Muscle layer of colon (tissue), 2 donors: Measurements from ENCODE around the gene INSRR.
A peak's percentile ranks its signal among the peaks of the same experiment; 100 is the strongest.

ENCODE experiments used
- H3K27ac ChIP-seq: one replicate; pipeline ENCODE4 v1.7.0; 2013; ENCODE audit warnings: low read depth, mild to moderate bottlenecking, low read length, moderate library complexity
- H3K27me3 ChIP-seq, 2 donors: one replicate each; pipeline ENCODE4 v1.7.0; 2013; ENCODE audit warnings: low read length in 2 of 2, mild to moderate bottlenecking in 2 of 2; ENCODE audit not compliant: insufficient read depth in 2 of 2, control insufficient read depth in 1 of 2
- H3K36me3 ChIP-seq: one replicate; pipeline ENCODE4 v1.7.0; 2013; ENCODE audit warnings: mild to moderate bottlenecking, low read length; ENCODE audit not compliant: insufficient read depth
- H3K4me1 ChIP-seq: one replicate; pipeline ENCODE4 v1.7.0; 2013; ENCODE audit warnings: mild to moderate bottlenecking, low read length; ENCODE audit not compliant: insufficient read depth
- H3K4me3 ChIP-seq, 2 donors: one replicate each; pipeline ENCODE4 v1.7.0; 2013; ENCODE audit warnings: low read length in 2 of 2, low read depth in 1 of 2, mild to moderate bottlenecking in 1 of 2, moderate library complexity in 1 of 2
- H3K9ac ChIP-seq: one replicate; pipeline ENCODE4 v1.7.0; 2013; ENCODE audit warnings: low read length
- H3K9me3 ChIP-seq: one replicate; pipeline ENCODE4 v1.7.0; 2013; ENCODE audit warnings: mild to moderate bottlenecking, low read length
- donor health status: abdominal sarcoma.
- donor health status: Adenocarcinoma of cecum.

The INSRR gene

GRCh38 chr1:156806512-156807440 lies 52.1 kb downstream of the INSRR start:
- Histone ChIP-seq H3K27ac (peak overlapping the region; percentile 7), H3K9me3 (no peaks in the 10 kb centered on the region), H3K36me3 (peaks cover 2% of the 10 kb centered on the region), H3K4me1 (peaks cover 16% of the 10 kb centered on the region), H3K27me3 (peaks cover 0 to 2% of the 10 kb centered on the region in 2 donors), H3K9ac (no peak overlapping the region), H3K4me3 (no peak overlapping the region)

GRCh38 chr1:156805766-156806511 lies 53.0 kb downstream of the INSRR start:
- Histone ChIP-seq H3K9ac (no peak overlapping the region), H3K4me1 (peaks cover 16% of the 10 kb centered on the region), H3K4me3 (no peak overlapping the region), H3K36me3 (peaks cover 9% of the 10 kb centered on the region), H3K27me3 (no peaks in the 10 kb centered on the region), H3K9me3 (no peaks in the 10 kb centered on the region), H3K27ac (peak overlapping the region; percentile 7)

GRCh38 chr1:156804572-156805243 lies 54.2 kb downstream of the INSRR start:
- Histone ChIP-seq H3K36me3 (peaks cover 20% of the 10 kb centered on the region), H3K9ac (no peak overlapping the region), H3K27ac (no peak overlapping the region), H3K4me1 (peaks cover 16% of the 10 kb centered on the region), H3K4me3 (no peak overlapping the region), H3K27me3 (no peaks in the 10 kb centered on the region), H3K9me3 (no peaks in the 10 kb centered on the region)

DNA sequence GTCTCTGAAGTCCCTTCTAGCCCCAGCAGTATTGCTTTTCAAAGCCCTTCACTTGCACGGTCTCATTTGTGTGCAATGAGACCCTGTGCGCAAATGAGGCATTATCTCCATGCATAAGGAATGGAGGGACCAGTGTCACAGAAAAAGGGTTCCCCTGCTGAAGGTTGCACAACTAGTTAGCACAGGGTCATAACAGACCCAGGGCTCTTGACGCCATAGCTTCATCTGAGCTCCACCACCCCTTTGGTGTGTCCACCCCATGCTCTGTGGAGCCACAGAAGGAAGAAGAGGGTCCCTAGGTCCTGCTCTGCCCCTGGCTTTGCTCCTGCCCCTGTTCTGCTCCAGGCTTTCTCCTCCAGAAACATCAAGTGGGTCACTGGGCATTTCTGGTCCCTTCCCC lies 54.9 kb downstream of the INSRR start:
- Histone ChIP-seq H3K36me3 (peaks cover 23% of the 10 kb centered on the region), H3K27me3 (no peaks in the 10 kb centered on the region), H3K9me3 (no peaks in the 10 kb centered on the region), H3K4me1 (peaks cover 16% of the 10 kb centered on the region), H3K27ac (no peak overlapping the region), H3K9ac (no peak overlapping the region), H3K4me3 (no peak overlapping the region)

- Histone ChIP-seq H3K27ac (no peak overlapping the region), H3K9ac (no peak overlapping the region), H3K27me3 (no peaks in the 10 kb centered on the region), H3K9me3 (no peaks in the 10 kb centered on the region), H3K36me3 (peaks cover 23% of the 10 kb centered on the region), H3K4me1 (peaks cover 16% of the 10 kb centered on the region), H3K4me3 (no peak overlapping the region)
These were observed 55.6 kb downstream of the INSRR start for GRCh38 chr1:156803086-156803851.

DNA sequence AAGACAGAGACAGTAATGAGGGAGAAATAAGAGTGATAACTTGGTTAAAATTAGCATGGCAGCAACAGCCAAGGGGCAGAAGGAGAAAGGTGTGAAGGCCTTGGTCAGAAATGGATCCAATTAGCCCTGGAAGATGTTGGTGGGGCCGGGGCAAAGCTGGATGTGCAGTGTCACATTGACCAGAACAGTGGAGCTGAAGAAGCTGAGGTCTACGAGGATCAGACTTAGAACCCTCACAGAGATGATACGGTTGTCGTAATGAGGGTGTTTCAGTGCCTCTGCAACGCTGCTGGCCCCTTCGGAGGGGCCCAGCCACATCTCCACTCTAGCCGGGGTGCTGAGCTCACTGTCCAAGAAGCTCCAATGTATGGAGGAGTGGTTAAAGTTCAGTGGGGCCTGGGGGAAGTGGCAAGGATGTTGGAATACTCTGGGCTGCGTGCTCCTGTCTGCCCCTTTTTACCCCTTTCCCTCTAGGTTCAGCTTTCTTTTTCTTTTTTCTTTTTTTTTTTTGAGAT lies 56.4 kb downstream of the INSRR start:
- Histone ChIP-seq H3K9ac (no peak overlapping the region), H3K4me1 (peaks cover 16% of the 10 kb centered on the region), H3K9me3 (no peaks in the 10 kb centered on the region), H3K4me3 (no peak overlapping the region), H3K36me3 (peaks cover 28% of the 10 kb centered on the region), H3K27me3 (no peaks in the 10 kb centered on the region), H3K27ac (no peak overlapping the region)

- no peak overlapping the region for H3K9ac ChIP-seq
- H3K4me3 ChIP-seq = no peak overlapping the region
- H3K27ac ChIP-seq = no peak overlapping the region
- peaks cover 16% of the 10 kb centered on the region for H3K4me1 ChIP-seq
- H3K9me3 ChIP-seq = no peaks in the 10 kb centered on the region
- H3K27me3 ChIP-seq = no peaks in the 10 kb centered on the region
- peaks cover 35% of the 10 kb centered on the region for H3K36me3 ChIP-seq
These were observed 57.4 kb downstream of the INSRR start for GRCh38 chr1:156801409-156802121.

GRCh38 chr1:156797212-156797871 lies 61.6 kb downstream of the INSRR start:
- Histone ChIP-seq H3K4me3 (no peak overlapping the region), H3K27me3 (no peaks in the 10 kb centered on the region), H3K27ac (no peak overlapping the region), H3K9me3 (no peaks in the 10 kb centered on the region), H3K36me3 (peaks cover 77% of the 10 kb centered on the region), H3K4me1 (no peaks in the 10 kb centered on the region), H3K9ac (no peak overlapping the region)

DNA sequence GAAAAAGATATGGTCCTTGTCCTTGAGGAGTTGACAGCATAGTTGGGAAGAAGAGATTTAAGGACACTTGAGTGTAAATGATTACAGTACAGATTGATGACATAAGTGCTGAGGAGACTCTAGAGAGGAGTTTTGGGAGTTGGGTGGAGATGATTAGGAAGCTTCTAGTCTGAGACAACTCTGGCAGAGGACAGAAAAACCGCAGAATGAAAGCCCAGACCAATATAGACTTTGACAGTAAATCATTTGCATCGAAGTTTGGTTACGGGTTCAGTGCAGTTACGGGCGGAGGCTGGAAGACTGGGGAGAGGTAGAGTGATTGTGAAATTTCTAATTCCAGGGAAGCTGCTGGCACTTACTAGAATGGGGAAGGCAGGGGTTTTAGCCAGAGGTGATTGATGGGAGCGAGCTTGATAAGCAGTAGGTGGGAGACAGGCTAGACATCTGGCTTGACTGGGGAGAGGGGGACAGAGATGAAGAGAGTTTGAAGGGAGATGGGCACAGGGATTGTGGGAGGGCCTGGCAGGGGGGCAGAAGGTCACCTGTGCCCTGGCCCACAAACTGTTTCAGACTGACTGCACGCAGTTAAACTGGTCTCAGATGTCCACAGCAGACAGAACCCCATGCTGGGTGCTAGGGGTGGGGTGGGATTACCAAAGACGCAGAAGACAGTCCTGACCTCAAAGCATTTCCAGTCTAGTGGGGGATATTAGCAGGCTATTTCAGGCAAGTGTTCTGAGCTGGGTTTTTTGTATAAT lies 62.4 kb downstream of the INSRR start:
- H3K9ac ChIP-seq = no peak overlapping the region
- H3K4me3 ChIP-seq = no peak overlapping the region
- no peaks in the 10 kb centered on the region for H3K4me1 ChIP-seq
- no peaks in the 10 kb centered on the region for H3K27me3 ChIP-seq
- H3K27ac ChIP-seq = no peak overlapping the region
- H3K9me3 ChIP-seq = no peaks in the 10 kb centered on the region
- peaks cover 80% of the 10 kb centered on the region for H3K36me3 ChIP-seq
